Endometrial microvascular endothelial cells (primary cell): ENCODE measurements around the gene SPATA31A1. TPM values are rescaled to one million over a fixed set of nuclear protein-coding genes. Genes with fewer than 3 reads are reported as not detected.
"Not testable (repeated sequence)": the region's sequence is repeated elsewhere in the genome, so short reads cannot be mapped to it uniquely, and the experiment has no call there.

ENCODE experiments used
- in situ Hi-C: cut with HindIII; loops from 2 replicates; pipeline ENCODE4 v1.10.0; 2017; ENCODE audit warnings: low sequenced_read_pairs, low pct_unique_long_range_greater_than_20kb; ENCODE audit errors: inconsistent ontology term
- total RNA-seq: library from RNA; depleted of rRNA; stranded (reverse); fragments of >200 nt; gene quantifications from one replicate; pipeline ENCODE4 v1.2.3, GENCODE V29; 2015; ENCODE audit errors: inconsistent ontology term

Gene SPATA31A1
- total RNA-seq: not detected

DNA sequence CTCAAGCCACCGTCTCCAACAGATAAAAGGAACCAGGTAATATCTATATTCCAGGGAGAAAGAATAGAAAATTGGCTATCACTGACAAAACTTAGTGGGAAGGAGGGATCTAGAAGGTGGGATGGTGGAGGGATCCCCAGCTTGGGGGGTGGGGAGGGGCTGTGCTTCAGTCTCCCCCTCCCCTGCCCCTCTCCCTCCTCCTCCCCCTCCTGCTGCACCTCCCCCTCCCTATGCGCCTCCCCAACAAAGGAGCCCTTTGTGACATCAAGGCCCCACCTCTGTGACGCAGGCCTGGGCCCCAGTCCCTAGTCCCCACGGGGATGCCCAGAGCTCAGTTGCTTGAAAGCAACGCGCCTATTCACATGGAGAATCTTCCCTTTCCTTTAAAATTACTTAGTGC is at the start of gene SPATA31A1:
Gene SPATA31A1, plus strand, starts transcription at position 301 of the 400 bp plus-strand sequence. Its CDS starts 62 bp downstream, at position 363.
- in situ Hi-C loops: not testable (repeated sequence)

DNA sequence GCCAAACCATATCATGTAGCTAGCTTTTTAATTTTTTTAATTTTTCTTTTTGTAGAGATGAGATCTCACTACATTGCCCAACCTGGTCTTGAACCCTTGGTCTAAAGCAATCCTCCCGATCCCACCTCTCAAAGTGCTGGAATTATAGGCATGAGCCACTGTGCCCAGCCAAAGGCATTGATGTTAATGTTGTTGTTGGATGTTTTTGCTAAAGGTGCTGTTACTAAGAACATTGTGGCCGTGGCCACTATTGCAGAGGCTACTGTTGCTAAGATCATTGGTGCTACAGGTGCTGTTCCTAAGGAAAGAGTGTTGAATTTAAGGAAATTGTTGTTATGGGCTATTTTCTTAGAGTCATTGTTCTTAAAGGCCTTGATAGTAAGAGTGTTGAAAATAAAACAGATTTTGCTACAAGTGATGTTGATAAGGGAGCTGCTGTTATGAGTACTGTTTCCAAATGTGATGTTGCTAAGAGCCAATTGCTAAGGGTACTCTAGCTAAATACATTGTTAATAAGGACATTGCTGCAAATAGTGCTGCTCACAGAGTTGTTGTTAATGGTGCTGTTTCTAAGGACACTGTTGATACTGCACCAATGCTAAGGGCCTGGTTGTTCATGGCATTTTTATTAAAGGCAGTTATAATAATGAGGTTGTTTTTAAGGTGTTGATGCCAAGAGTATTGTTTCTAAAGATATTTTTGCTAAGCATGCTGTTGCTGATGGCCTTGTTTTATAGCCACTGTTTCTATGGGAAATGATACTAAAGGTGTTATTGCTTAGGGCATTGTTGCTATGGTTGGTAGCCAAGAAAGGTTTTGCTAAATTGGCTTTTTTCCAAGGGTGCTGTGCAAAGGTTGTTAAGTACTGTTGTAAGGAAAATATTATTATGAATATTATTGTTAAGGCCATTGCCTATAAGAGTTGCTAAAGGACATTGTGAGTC is 52.1 kb downstream of the SPATA31A1 start:
- in situ Hi-C loops: not testable (repeated sequence)

DNA sequence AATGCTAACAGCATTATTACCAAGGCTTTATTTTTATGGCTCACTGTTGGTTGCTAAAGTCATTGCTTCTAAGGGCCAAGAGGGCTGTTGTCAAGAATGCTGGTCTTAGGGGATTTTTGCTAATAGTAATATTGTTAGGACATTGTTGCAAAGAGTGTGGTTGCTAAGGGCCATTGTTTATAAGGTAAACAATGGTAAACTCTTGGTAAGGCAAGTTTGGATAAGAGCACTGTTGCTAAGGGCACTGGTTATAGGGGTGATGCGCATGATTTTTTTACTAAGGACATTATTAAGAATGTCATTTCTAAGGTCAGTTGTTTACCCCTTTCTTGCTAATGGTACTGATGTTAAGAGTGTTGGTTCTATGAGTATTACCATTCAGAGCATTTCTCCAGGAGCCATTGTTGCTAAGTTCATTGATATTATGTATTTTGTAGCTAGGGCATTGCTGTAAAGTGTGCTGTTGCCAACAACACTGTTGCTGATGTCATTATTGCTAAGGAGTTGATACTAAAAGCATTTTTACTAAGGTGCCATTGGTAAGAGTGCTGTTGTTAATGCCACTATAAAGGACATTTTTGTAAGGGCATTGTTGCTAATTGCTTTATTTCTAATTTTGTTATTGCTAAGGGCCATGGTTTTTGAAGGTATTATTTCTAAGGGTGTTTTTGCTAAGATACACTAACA is 55.9 kb downstream of the SPATA31A1 start:
- in situ Hi-C loops: not testable (repeated sequence)

Other genes with a start within 250 kb of the SPATA31A1 start
- 6.1 TPM for gene CNTNAP3, start 67.5 kb upstream of the SPATA31A1 start, total RNA-seq